ENCODE results near the gene TPRG1.

Gene TPRG1

GRCh38 chr3:189288348-189289235 is 116.8 kb downstream of the TPRG1 start:
- Histone ChIP-seq H3K9me3 (ENCODE audit: control insufficient read depth in 2 of 2, low read length in 2 of 2) (no peaks in the 10 kb centered on the region), H3K9ac (ENCODE audit: low read depth in 1 of 2, low read length in 2 of 2) (no peak overlapping the region), H3K27me3 (ENCODE audit: control insufficient read depth in 2 of 2, insufficient read depth in 2 of 2, low read length in 2 of 2) (no peaks in the 10 kb centered on the region)

GRCh38 chr3:189289251-189289650 is 117.5 kb downstream of the TPRG1 start:
- no peaks in the 10 kb centered on the region for H3K9me3 ChIP-seq (ENCODE audit: control insufficient read depth in 2 of 2, low read length in 2 of 2)
- H3K27ac ChIP-seq (ENCODE audit: low read depth in 2 of 2, low read length in 2 of 2), result no peak overlapping the region
- peaks cover 0 to 8% of the 10 kb centered on the region in 2 donors for H3K4me1 ChIP-seq (ENCODE audit: control insufficient read depth in 2 of 2, insufficient read depth in 2 of 2, low read length in 2 of 2)
- H3K4me3 ChIP-seq (ENCODE audit: low read length in 2 of 2), result no peak overlapping the region
- no peaks in the 10 kb centered on the region for H3K36me3 ChIP-seq (ENCODE audit: control insufficient read depth in 2 of 2, insufficient read depth in 2 of 2, low read length in 2 of 2)
- no peak overlapping the region for H3K9ac ChIP-seq (ENCODE audit: low read depth in 1 of 2, low read length in 2 of 2)
- H3K27me3 ChIP-seq (ENCODE audit: control insufficient read depth in 2 of 2, insufficient read depth in 2 of 2, low read length in 2 of 2), result no peaks in the 10 kb centered on the region

More at GRCh38 chr3:189288348-189289235, 116.8 kb downstream of the TPRG1 start:
- Histone ChIP-seq H3K4me1 (ENCODE audit: control insufficient read depth in 2 of 2, insufficient read depth in 2 of 2, low read length in 2 of 2) (peaks cover 0 to 6% of the 10 kb centered on the region in 2 donors), H3K36me3 (ENCODE audit: control insufficient read depth in 2 of 2, insufficient read depth in 2 of 2, low read length in 2 of 2) (no peaks in the 10 kb centered on the region), H3K4me3 (ENCODE audit: low read length in 2 of 2) (no peak overlapping the region), H3K27ac (ENCODE audit: low read depth in 2 of 2, low read length in 2 of 2) (no peak overlapping the region)

GRCh38 chr3:189292667-189293484 is 121.1 kb downstream of the TPRG1 start:
- H3K27me3 ChIP-seq (ENCODE audit: control insufficient read depth in 2 of 2, insufficient read depth in 2 of 2, low read length in 2 of 2), result no peaks in the 10 kb centered on the region
- peaks cover 3 to 18% of the 10 kb centered on the region in 2 donors for H3K4me1 ChIP-seq (ENCODE audit: control insufficient read depth in 2 of 2, insufficient read depth in 2 of 2, low read length in 2 of 2)
- H3K4me3 ChIP-seq (ENCODE audit: low read length in 2 of 2), result no peak overlapping the region
- no peaks in the 10 kb centered on the region for H3K9me3 ChIP-seq (ENCODE audit: control insufficient read depth in 2 of 2, low read length in 2 of 2)
- no peak overlapping the region for H3K9ac ChIP-seq (ENCODE audit: low read depth in 1 of 2, low read length in 2 of 2)
- H3K36me3 ChIP-seq (ENCODE audit: control insufficient read depth in 2 of 2, insufficient read depth in 2 of 2, low read length in 2 of 2), result no peaks in the 10 kb centered on the region
- H3K27ac ChIP-seq (ENCODE audit: low read depth in 2 of 2, low read length in 2 of 2), result no peak overlapping the region

- Histone ChIP-seq H3K36me3 (ENCODE audit: control insufficient read depth in 2 of 2, insufficient read depth in 2 of 2, low read length in 2 of 2) (no peaks in the 10 kb centered on the region), H3K4me3 (ENCODE audit: low read length in 2 of 2) (no peak overlapping the region)
Measured at GRCh38 chr3:189294649-189295048, 122.9 kb downstream of the TPRG1 start.

GRCh38 chr3:189295089-189295488 is 123.3 kb downstream of the TPRG1 start:
- Histone ChIP-seq H3K27me3 (ENCODE audit: control insufficient read depth in 2 of 2, insufficient read depth in 2 of 2, low read length in 2 of 2) (no peaks in the 10 kb centered on the region), H3K36me3 (ENCODE audit: control insufficient read depth in 2 of 2, insufficient read depth in 2 of 2, low read length in 2 of 2) (no peaks in the 10 kb centered on the region), H3K27ac (ENCODE audit: low read depth in 2 of 2, low read length in 2 of 2) (no peak overlapping the region), H3K9me3 (ENCODE audit: control insufficient read depth in 2 of 2, low read length in 2 of 2) (no peaks in the 10 kb centered on the region), H3K9ac (ENCODE audit: low read depth in 1 of 2, low read length in 2 of 2) (no peak overlapping the region), H3K4me3 (ENCODE audit: low read length in 2 of 2) (no peak overlapping the region), H3K4me1 (ENCODE audit: control insufficient read depth in 2 of 2, insufficient read depth in 2 of 2, low read length in 2 of 2) (peaks cover 3 to 18% of the 10 kb centered on the region in 2 donors)

More at GRCh38 chr3:189294649-189295048, 122.9 kb downstream of the TPRG1 start:
- Histone ChIP-seq H3K9ac (ENCODE audit: low read depth in 1 of 2, low read length in 2 of 2) (no peak overlapping the region), H3K9me3 (ENCODE audit: control insufficient read depth in 2 of 2, low read length in 2 of 2) (no peaks in the 10 kb centered on the region), H3K27me3 (ENCODE audit: control insufficient read depth in 2 of 2, insufficient read depth in 2 of 2, low read length in 2 of 2) (no peaks in the 10 kb centered on the region), H3K27ac (ENCODE audit: low read depth in 2 of 2, low read length in 2 of 2) (no peak overlapping the region), H3K4me1 (ENCODE audit: control insufficient read depth in 2 of 2, insufficient read depth in 2 of 2, low read length in 2 of 2) (peaks cover 3 to 18% of the 10 kb centered on the region in 2 donors)

GRCh38 chr3:189297932-189298331 is 126.2 kb downstream of the TPRG1 start:
- Histone ChIP-seq H3K9me3 (ENCODE audit: control insufficient read depth in 2 of 2, low read length in 2 of 2) (no peaks in the 10 kb centered on the region), H3K4me3 (ENCODE audit: low read length in 2 of 2) (no peak overlapping the region), H3K27ac (ENCODE audit: low read depth in 2 of 2, low read length in 2 of 2) (no peak overlapping the region), H3K9ac (ENCODE audit: low read depth in 1 of 2, low read length in 2 of 2) (no peak overlapping the region), H3K36me3 (ENCODE audit: control insufficient read depth in 2 of 2, insufficient read depth in 2 of 2, low read length in 2 of 2) (no peaks in the 10 kb centered on the region), H3K27me3 (ENCODE audit: control insufficient read depth in 2 of 2, insufficient read depth in 2 of 2, low read length in 2 of 2) (no peaks in the 10 kb centered on the region), H3K4me1 (ENCODE audit: control insufficient read depth in 2 of 2, insufficient read depth in 2 of 2, low read length in 2 of 2) (peaks cover 3 to 26% of the 10 kb centered on the region in 2 donors)

- H3K4me3 ChIP-seq (ENCODE audit: low read length in 2 of 2), result no peak overlapping the region
- no peaks in the 10 kb centered on the region for H3K36me3 ChIP-seq (ENCODE audit: control insufficient read depth in 2 of 2, insufficient read depth in 2 of 2, low read length in 2 of 2)
- H3K4me1 ChIP-seq (ENCODE audit: control insufficient read depth in 2 of 2, insufficient read depth in 2 of 2, low read length in 2 of 2), result peaks cover 3 to 23% of the 10 kb centered on the region in 2 donors
- H3K27me3 ChIP-seq (ENCODE audit: control insufficient read depth in 2 of 2, insufficient read depth in 2 of 2, low read length in 2 of 2), result no peaks in the 10 kb centered on the region
- H3K27ac ChIP-seq (ENCODE audit: low read depth in 2 of 2, low read length in 2 of 2), result no peak overlapping the region
- no peaks in the 10 kb centered on the region for H3K9me3 ChIP-seq (ENCODE audit: control insufficient read depth in 2 of 2, low read length in 2 of 2)
- H3K9ac ChIP-seq (ENCODE audit: low read depth in 1 of 2, low read length in 2 of 2), result no peak overlapping the region
Measured at GRCh38 chr3:189298469-189299375, 127.0 kb downstream of the TPRG1 start.

- no peaks in the 10 kb centered on the region for H3K36me3 ChIP-seq (ENCODE audit: control insufficient read depth in 2 of 2, insufficient read depth in 2 of 2, low read length in 2 of 2)
- peaks cover 12 to 28% of the 10 kb centered on the region in 2 donors for H3K4me1 ChIP-seq (ENCODE audit: control insufficient read depth in 2 of 2, insufficient read depth in 2 of 2, low read length in 2 of 2)
- no peaks in the 10 kb centered on the region for H3K9me3 ChIP-seq (ENCODE audit: control insufficient read depth in 2 of 2, low read length in 2 of 2)
- no peaks in the 10 kb centered on the region for H3K27me3 ChIP-seq (ENCODE audit: control insufficient read depth in 2 of 2, insufficient read depth in 2 of 2, low read length in 2 of 2)
- H3K9ac ChIP-seq (ENCODE audit: low read depth in 1 of 2, low read length in 2 of 2), result no peak overlapping the region
- H3K4me3 ChIP-seq (ENCODE audit: low read length in 2 of 2), result no peak overlapping the region
- no peak overlapping the region for H3K27ac ChIP-seq (ENCODE audit: low read depth in 2 of 2, low read length in 2 of 2)
Measured at GRCh38 chr3:189300345-189300744, 128.6 kb downstream of the TPRG1 start.

GRCh38 chr3:189301479-189301878 is 129.7 kb downstream of the TPRG1 start:
- Histone ChIP-seq H3K4me3 (ENCODE audit: low read length in 2 of 2) (no peak overlapping the region), H3K9ac (ENCODE audit: low read depth in 1 of 2, low read length in 2 of 2) (no peak overlapping the region), H3K27ac (ENCODE audit: low read depth in 2 of 2, low read length in 2 of 2) (no peak overlapping the region), H3K9me3 (ENCODE audit: control insufficient read depth in 2 of 2, low read length in 2 of 2) (no peaks in the 10 kb centered on the region), H3K4me1 (ENCODE audit: control insufficient read depth in 2 of 2, insufficient read depth in 2 of 2, low read length in 2 of 2) (peaks cover 9 to 31% of the 10 kb centered on the region in 2 donors), H3K27me3 (ENCODE audit: control insufficient read depth in 2 of 2, insufficient read depth in 2 of 2, low read length in 2 of 2) (no peaks in the 10 kb centered on the region), H3K36me3 (ENCODE audit: control insufficient read depth in 2 of 2, insufficient read depth in 2 of 2, low read length in 2 of 2) (no peaks in the 10 kb centered on the region)
